ENCODE measurements around the gene APMAP. TPM values are rescaled to one million over a fixed set of nuclear protein-coding genes. Genes with fewer than 3 reads are reported as not detected.
"Not testable (repeated sequence)": the region's sequence is repeated elsewhere in the genome, so short reads cannot be mapped to it uniquely, and the experiment has no call there.

The APMAP gene
- total RNA-seq, 3 donors from 2014 or later (not counting 1 experiment from before 2014, with no cell fraction given): 205 to 212 (median 207) TPM

DNA sequence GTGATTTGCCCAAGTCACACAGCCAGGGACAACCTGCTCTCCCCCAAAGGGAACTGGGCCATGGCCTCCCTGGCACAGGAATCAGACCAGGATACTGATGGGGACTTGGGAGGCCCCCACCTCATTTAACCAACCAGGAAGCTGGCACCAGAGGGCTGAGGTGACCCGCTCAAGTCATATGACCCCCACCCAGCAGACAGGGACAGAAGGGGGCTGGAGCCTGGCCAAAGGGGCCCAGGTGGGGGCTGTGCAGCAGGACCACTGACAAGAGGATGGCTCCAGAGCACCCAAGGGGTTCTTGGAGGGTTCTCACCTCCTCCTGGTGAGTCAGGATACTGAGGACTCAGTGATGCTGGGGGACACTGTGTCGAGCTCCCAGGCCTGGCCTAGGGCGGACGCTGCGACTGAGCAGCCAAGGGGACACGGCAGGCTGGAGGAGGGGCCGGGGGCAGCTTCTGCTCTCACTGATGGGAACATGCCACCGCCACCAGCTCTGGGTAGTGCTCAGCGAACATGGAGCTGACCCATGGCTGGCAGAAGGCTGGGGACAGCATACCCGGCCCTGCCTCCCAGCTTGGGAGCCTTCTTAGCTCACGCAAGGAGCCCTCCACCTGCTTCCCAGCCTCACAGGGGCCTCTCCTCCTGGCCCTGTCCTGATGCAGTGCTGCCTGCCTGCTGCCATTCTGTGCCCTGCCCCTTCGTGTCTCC lies 42.3 kb downstream of the APMAP start:
- Mint-ChIP-seq H3K9me3 (peaks cover 0 to 4% of the 10 kb centered on the region in 2 donors), H3K27me3 (ENCODE audit: low read depth in 2 of 2) (no peaks in the 10 kb centered on the region), H3K36me3 (peaks cover 7% of the 10 kb centered on the region), H3K27ac (peak overlapping the region; percentile 98 to 100), H3K4me3 (peak overlapping the region; percentile 95), H3K4me1 (peaks cover 75 to 93% of the 10 kb centered on the region in 2 donors)
- DNase-seq (peak; percentile 28 to 47), ATAC-seq (peak in 1 of 3 donors; percentile 12)
- Histone ChIP-seq H3K4me1 (ENCODE audit: control insufficient read depth, insufficient read depth, low read length) (peaks cover 62% of the 10 kb centered on the region), H3K27ac (ENCODE audit: low read length) (peak overlapping the region; percentile 98), H3K36me3 (ENCODE audit: control insufficient read depth, insufficient read depth, low read length) (peaks cover 39% of the 10 kb centered on the region), H3K27me3 (ENCODE audit: control insufficient read depth, insufficient read depth, low read length) (no peaks in the 10 kb centered on the region), H3K9me3 (ENCODE audit: control insufficient read depth, insufficient read depth, low read length) (no peaks in the 10 kb centered on the region), H3K4me3 (ENCODE audit: low read length) (peak overlapping the region; percentile 88)
- TF ChIP-seq, protein P1, sequence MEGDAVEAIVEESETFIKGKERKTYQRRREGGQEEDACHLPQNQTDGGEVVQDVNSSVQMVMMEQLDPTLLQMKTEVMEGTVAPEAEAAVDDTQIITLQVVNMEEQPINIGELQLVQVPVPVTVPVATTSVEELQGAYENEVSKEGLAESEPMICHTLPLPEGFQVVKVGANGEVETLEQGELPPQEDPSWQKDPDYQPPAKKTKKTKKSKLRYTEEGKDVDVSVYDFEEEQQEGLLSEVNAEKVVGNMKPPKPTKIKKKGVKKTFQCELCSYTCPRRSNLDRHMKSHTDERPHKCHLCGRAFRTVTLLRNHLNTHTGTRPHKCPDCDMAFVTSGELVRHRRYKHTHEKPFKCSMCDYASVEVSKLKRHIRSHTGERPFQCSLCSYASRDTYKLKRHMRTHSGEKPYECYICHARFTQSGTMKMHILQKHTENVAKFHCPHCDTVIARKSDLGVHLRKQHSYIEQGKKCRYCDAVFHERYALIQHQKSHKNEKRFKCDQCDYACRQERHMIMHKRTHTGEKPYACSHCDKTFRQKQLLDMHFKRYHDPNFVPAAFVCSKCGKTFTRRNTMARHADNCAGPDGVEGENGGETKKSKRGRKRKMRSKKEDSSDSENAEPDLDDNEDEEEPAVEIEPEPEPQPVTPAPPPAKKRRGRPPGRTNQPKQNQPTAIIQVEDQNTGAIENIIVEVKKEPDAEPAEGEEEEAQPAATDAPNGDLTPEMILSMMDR (IDR thresholded peaks at IDR 0.05): no peak
- intact Hi-C loops (cut with micrococcal nuclease): loop anchor here (10.0 kb wide), 3 partner anchors 805 to 1585 kb away; partner anchors contain the start of gene GZF1
- WGBS (ENCODE audit: insufficient coverage): 34% methylated on average over 12 of the region's 12 CpGs

DNA sequence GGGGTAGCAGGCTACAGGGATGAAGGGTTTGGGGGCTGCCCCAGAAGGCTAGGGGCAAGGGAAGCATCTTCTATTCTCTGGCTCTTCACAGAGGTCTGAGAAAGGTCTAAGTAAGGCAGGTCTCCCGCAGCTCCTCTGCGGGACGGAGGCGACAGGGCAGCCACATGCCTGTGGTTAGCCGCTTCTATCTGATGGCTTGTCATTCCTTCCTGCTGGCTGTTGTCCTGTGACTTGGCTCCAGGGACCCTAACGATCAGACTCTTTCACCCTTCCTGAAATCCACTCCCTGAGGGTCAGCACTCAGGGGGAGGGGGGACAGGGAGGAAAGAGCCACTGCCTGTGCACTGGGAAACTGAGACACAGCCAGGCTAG lies 42.8 kb downstream of the APMAP start:
- Histone ChIP-seq H3K36me3 (ENCODE audit: control insufficient read depth, insufficient read depth, low read length) (peaks cover 39% of the 10 kb centered on the region), H3K9me3 (ENCODE audit: control insufficient read depth, insufficient read depth, low read length) (no peaks in the 10 kb centered on the region), H3K4me3 (ENCODE audit: low read length) (peak overlapping the region; percentile 88), H3K27me3 (ENCODE audit: control insufficient read depth, insufficient read depth, low read length) (no peaks in the 10 kb centered on the region), H3K27ac (ENCODE audit: low read length) (peak overlapping the region; percentile 98), H3K4me1 (ENCODE audit: control insufficient read depth, insufficient read depth, low read length) (peaks cover 57% of the 10 kb centered on the region)
- peak; percentile 46 to 53 for DNase-seq
- Mint-ChIP-seq H3K4me3 (peak overlapping the region; percentile 95), H3K27ac (peak overlapping the region; percentile 98 to 100), H3K36me3 (peaks cover 7% of the 10 kb centered on the region), H3K9me3 (peaks cover 0 to 6% of the 10 kb centered on the region in 2 donors), H3K4me1 (peaks cover 75 to 93% of the 10 kb centered on the region in 2 donors), H3K27me3 (ENCODE audit: low read depth in 2 of 2) (no peaks in the 10 kb centered on the region)
- 3% methylated on average over 5 of the region's 6 CpGs for WGBS (ENCODE audit: insufficient coverage)
- TF ChIP-seq, protein P1 (IDR thresholded peaks at IDR 0.05): no peak
- intact Hi-C loops (cut with micrococcal nuclease): loop anchor here (1.0 to 10.0 kb wide), 7 partner anchors 12 to 1585 kb away; partner anchors contain the start of genes APMAP and GZF1
- ATAC-seq: peak; percentile 4 to 23 (median 19)

DNA sequence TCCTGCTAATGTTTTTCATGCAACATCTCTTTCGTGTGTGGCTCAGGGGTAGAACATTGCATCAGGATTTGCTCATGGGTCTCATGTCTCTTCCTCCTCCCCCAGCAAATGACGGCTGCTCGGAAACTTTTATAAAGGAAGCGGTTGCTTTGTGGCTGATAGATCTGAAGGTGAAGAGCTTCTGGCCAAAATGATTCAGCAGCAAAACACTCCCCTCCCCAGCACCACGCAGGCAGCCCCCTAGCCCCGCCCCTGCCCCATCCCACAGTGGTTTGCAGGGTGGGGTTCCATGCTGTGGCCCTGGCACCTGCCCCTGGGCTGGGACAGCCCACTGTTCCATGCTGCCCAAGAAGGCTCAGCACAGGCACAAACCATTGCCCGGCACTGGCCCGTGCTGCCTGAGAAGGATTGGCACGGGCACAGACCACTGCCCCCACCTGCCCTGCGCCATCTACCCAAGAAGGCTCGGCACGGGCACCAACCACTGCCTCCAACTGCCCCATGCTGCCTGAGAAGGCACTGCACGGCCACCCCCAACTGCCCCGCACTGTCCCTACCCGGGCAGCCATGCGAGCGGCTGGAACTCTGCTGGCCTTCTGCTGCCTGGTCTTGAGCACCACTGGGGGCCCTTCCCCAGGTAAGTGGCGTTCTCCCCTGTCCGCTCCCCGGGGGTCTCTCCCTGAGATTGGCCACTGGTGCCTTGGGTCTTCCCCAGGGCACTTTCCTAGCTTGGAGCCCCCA lies 43.4 kb downstream of the APMAP start, which contains the start of gene CST7:
CST7 (plus strand) TSS at position 331 of the 741 bp plus-strand sequence; CDS start at position 568, 237 bp downstream.
- intact Hi-C loops (cut with micrococcal nuclease): loop anchor here (1.0 to 2.0 kb wide), 4 partner anchors 12 to 108 kb away; partner anchors contain the start of gene APMAP
- TF ChIP-seq, protein P1 (IDR thresholded peaks at IDR 0.05): no peak
- peaks cover 7% of the 10 kb centered on the region for H3K36me3 Mint-ChIP-seq
- peaks cover 74 to 96% of the 10 kb centered on the region in 2 donors for H3K4me1 Mint-ChIP-seq
- 23% methylated on average over 17 of the region's 20 CpGs for WGBS (ENCODE audit: insufficient coverage)
- H3K27me3 Mint-ChIP-seq (ENCODE audit: low read depth in 2 of 2): no peaks in the 10 kb centered on the region
- peak within 1 kb of the TSS; percentile 95 for H3K4me3 Mint-ChIP-seq
- peak within 1 kb of the TSS; percentile 88 for H3K4me3 ChIP-seq (ENCODE audit: low read length)
- peaks cover 37% of the 10 kb centered on the region for H3K36me3 ChIP-seq (ENCODE audit: control insufficient read depth, insufficient read depth, low read length)
- H3K4me1 ChIP-seq (ENCODE audit: control insufficient read depth, insufficient read depth, low read length): peaks cover 54% of the 10 kb centered on the region
- H3K9me3 Mint-ChIP-seq: peaks cover 0 to 6% of the 10 kb centered on the region in 2 donors
- peak within 1 kb of the TSS; percentile 98 for H3K27ac ChIP-seq (ENCODE audit: low read length)
- peak; percentile 70 to 88 (median 79) for ATAC-seq
- no peaks in the 10 kb centered on the region for H3K9me3 ChIP-seq (ENCODE audit: control insufficient read depth, insufficient read depth, low read length)
- DNase-seq: peak; percentile 84 to 92
- peak within 1 kb of the TSS; percentile 98 to 100 for H3K27ac Mint-ChIP-seq
- no peaks in the 10 kb centered on the region for H3K27me3 ChIP-seq (ENCODE audit: control insufficient read depth, insufficient read depth, low read length)

DNA sequence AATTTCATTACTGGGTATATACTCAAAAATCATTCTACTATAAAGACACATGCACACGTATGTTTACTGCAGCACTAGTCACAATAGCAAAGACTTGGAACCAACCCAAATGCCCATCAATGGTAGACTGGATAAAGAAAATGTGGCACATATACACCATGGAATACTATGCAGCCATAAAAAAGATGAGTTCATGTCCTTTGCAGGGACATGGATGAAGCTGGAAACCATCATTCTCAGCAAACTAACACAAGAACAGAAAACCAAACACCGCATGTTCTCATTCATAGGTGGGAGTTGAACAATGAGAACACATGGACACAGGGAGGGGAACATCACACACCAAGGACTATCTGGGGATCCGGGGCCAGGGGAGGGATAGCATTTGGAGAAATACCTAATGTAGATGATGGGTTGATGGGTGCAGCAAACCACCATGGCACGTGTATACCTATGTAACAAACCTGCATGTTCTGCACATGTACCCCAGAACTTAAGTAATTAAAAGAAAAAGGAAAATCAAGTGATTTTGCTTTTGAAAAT lies 44.1 kb downstream of the APMAP start:
- Mint-ChIP-seq H3K4me3 (peak overlapping the region; percentile 95), H3K27ac (peak overlapping the region; percentile 98 to 100), H3K4me1 (peaks cover 71 to 94% of the 10 kb centered on the region in 2 donors)
- H3K36me3 Mint-ChIP-seq; H3K4me3 ChIP-seq (ENCODE audit: low read length); H3K9me3 ChIP-seq (ENCODE audit: control insufficient read depth, insufficient read depth, low read length); H3K9me3 Mint-ChIP-seq; H3K27me3 Mint-ChIP-seq (ENCODE audit: low read depth in 2 of 2); H3K27me3 ChIP-seq (ENCODE audit: control insufficient read depth, insufficient read depth, low read length); DNase-seq: not testable (repeated sequence)
- 53% methylated on average over 2 of the region's 4 CpGs for WGBS (ENCODE audit: insufficient coverage)
- ATAC-seq: peak in 1 of 3 donors; percentile 0
- intact Hi-C loops (cut with micrococcal nuclease): loop anchor here (2.0 kb wide), 1 partner anchor 108 kb away; no protein-coding TSS in a partner anchor
- Histone ChIP-seq H3K27ac (ENCODE audit: low read length) (peak overlapping the region; percentile 64), H3K4me1 (ENCODE audit: control insufficient read depth, insufficient read depth, low read length) (peaks cover 47% of the 10 kb centered on the region), H3K36me3 (ENCODE audit: control insufficient read depth, insufficient read depth, low read length) (peaks cover 30% of the 10 kb centered on the region)

DNA sequence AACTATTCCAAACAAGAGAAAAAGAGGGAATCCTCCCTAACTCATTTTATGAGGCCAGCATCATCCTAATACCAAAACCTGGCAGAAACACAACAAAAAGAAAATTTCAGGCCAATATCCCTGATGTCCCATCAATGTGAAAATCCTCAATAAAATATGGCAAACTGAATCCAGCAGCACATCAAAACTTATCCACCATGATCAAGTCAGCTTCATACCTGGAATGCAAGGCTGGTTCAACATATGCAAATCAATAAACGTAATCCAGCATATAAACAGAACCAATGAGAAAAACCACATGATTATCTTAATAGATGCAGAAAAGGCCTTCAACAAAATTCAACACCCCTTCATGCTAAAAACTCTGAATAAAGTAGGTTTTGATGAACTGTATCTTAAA lies 46.2 kb downstream of the APMAP start:
- intact Hi-C loops (cut with micrococcal nuclease); H3K36me3 ChIP-seq (ENCODE audit: control insufficient read depth, insufficient read depth, low read length); H3K27ac ChIP-seq (ENCODE audit: low read length); H3K27me3 Mint-ChIP-seq (ENCODE audit: low read depth in 2 of 2); ATAC-seq; H3K27me3 ChIP-seq (ENCODE audit: control insufficient read depth, insufficient read depth, low read length); H3K4me3 Mint-ChIP-seq; H3K4me3 ChIP-seq (ENCODE audit: low read length); H3K9me3 ChIP-seq (ENCODE audit: control insufficient read depth, insufficient read depth, low read length); DNase-seq; H3K9me3 Mint-ChIP-seq; H3K36me3 Mint-ChIP-seq: not testable (repeated sequence)
- H3K4me1 Mint-ChIP-seq: peaks cover 53 to 73% of the 10 kb centered on the region in 2 donors
- WGBS (ENCODE audit: insufficient coverage): 75% methylated on average over 1 of the region's 1 CpG
- peaks cover 26% of the 10 kb centered on the region for H3K4me1 ChIP-seq (ENCODE audit: control insufficient read depth, insufficient read depth, low read length)
- peak overlapping the region; percentile 98 to 100 for H3K27ac Mint-ChIP-seq

Data from natural killer cell (primary cell).